WTC11 (cell line): ENCODE results near the gene HOXA5. TPM values are rescaled to one million over a fixed set of nuclear protein-coding genes. Genes with fewer than 3 reads are reported as not detected.

Experiments
- ATAC-seq: fragments of 200-7000 bp; cut with Tn5 transposase; 2 replicates; pipeline ENCODE4 v1.10.0; 2021; ENCODE audit warnings: mild to moderate bottlenecking, moderate library complexity
- CTCF ChIA-PET: fragments of 300-600 bp; sonication (Branson Sonifier 250); formaldehyde crosslinking; loops from one replicate; lab custom pipeline; 2021; ENCODE audit warnings: antibody characterized with exemption; lab: Charles Lee
- POLR2A ChIA-PET: fragments of 350-600 bp; sonication (Branson Sonifier 250); formaldehyde crosslinking; loops from one replicate; lab custom pipeline; 2021; ENCODE audit warnings: antibody characterized with exemption; lab: Charles Lee
- DNase-seq: peaks from one replicate; pipeline ENCODE4 v3.0.0; 2021; ENCODE audit warnings: low spot score
- H3K27ac Mint-ChIP-seq: 2 replicates; pipeline ENCODE4 v1.8.0; 2021; ENCODE audit warnings: mixed read lengths
- H3K27me3 Mint-ChIP-seq: 2 replicates; pipeline ENCODE4 v1.8.0; 2021; ENCODE audit warnings: low read depth, mild to moderate bottlenecking, moderate library complexity, mixed read lengths
- H3K36me3 Mint-ChIP-seq: 2 replicates; pipeline ENCODE4 v1.8.0; 2021; ENCODE audit warnings: mixed read lengths
- H3K4me1 Mint-ChIP-seq: 2 replicates; pipeline ENCODE4 v1.8.0; 2022; ENCODE audit warnings: mixed read lengths
- H3K4me3 Mint-ChIP-seq: 2 replicates; pipeline ENCODE4 v1.8.0; 2021; ENCODE audit warnings: mild to moderate bottlenecking, moderate library complexity, mixed read lengths
- H3K9me3 Mint-ChIP-seq: 2 replicates; pipeline ENCODE4 v1.8.0; 2021; ENCODE audit warnings: mixed read lengths
- E2F1 ChIP-seq: sonication (generic); formaldehyde crosslinking; IDR thresholded peaks from 2 replicates; pipeline ENCODE4 v1.8.0; 2022; ENCODE audit warnings: mild to moderate bottlenecking, missing genetic modification reagents
- E2F4 ChIP-seq: sonication (generic); formaldehyde crosslinking; IDR thresholded peaks from 2 replicates; pipeline ENCODE4 v1.8.1; 2022; ENCODE audit warnings: low read depth, mild to moderate bottlenecking, moderate library complexity, missing genetic modification reagents, borderline replicate concordance
- ETV6 ChIP-seq: sonication (generic); formaldehyde crosslinking; IDR thresholded peaks from 2 replicates; pipeline ENCODE4 v1.8.1; 2022; ENCODE audit warnings: mild to moderate bottlenecking, missing genetic modification reagents
- FOXJ3 ChIP-seq: sonication (generic); formaldehyde crosslinking; IDR thresholded peaks from 2 replicates; pipeline ENCODE4 v1.9.0; 2021; ENCODE audit warnings: missing genetic modification reagents, mild to moderate bottlenecking, borderline replicate concordance
- GTF2I ChIP-seq: fragments of 250-450 bp; sonication (Bioruptor Pico); conservative IDR thresholded peaks from 2 replicates; pipeline ENCODE4 v1.4.0; 2021; ENCODE audit warnings: mild to moderate bottlenecking
- JAZF1 ChIP-seq: fragments of 250-450 bp; sonication (Bioruptor Pico); IDR thresholded peaks from 2 replicates; pipeline ENCODE4 v1.9.0; 2021; ENCODE audit warnings: moderate library complexity, mild to moderate bottlenecking, inconsistent platforms
- MYBL2 ChIP-seq: sonication (generic); formaldehyde crosslinking; IDR thresholded peaks from 2 replicates; pipeline ENCODE4 v1.8.1; 2023; ENCODE audit warnings: mild to moderate bottlenecking, moderate library complexity, missing genetic modification reagents
- RELA ChIP-seq: sonication (generic); formaldehyde crosslinking; IDR thresholded peaks from 2 replicates; pipeline ENCODE4 v1.8.1; 2022; ENCODE audit warnings: missing genetic modification reagents, mild to moderate bottlenecking, borderline replicate concordance
- RORB ChIP-seq: fragments of 250-450 bp; sonication (Bioruptor Pico); IDR thresholded peaks from 2 replicates; pipeline ENCODE4 v1.9.0; 2021; ENCODE audit warnings: mild to moderate bottlenecking
- SP1 ChIP-seq: sonication (generic); formaldehyde crosslinking; conservative IDR thresholded peaks from 2 replicates; pipeline ENCODE4 v1.8.1; 2022; ENCODE audit warnings: missing genetic modification reagents
- STAT6 ChIP-seq: sonication (generic); formaldehyde crosslinking; conservative IDR thresholded peaks from 2 replicates; pipeline ENCODE4 v1.8.1; 2023; ENCODE audit warnings: mild to moderate bottlenecking, low read depth, missing genetic modification reagents, moderate library complexity
- TEAD4 ChIP-seq: sonication (generic); formaldehyde crosslinking; IDR thresholded peaks from 2 replicates; pipeline ENCODE4 v1.8.0; 2022; ENCODE audit warnings: mild to moderate bottlenecking, missing genetic modification reagents
- TP53 ChIP-seq: sonication (generic); formaldehyde crosslinking; IDR thresholded peaks from 2 replicates; pipeline ENCODE4 v1.8.1; 2023; ENCODE audit warnings: mild to moderate bottlenecking, missing genetic modification reagents
- ZBTB21 ChIP-seq: sonication (generic); formaldehyde crosslinking; IDR thresholded peaks from 2 replicates; pipeline ENCODE4 v1.8.1; 2023; ENCODE audit warnings: mild to moderate bottlenecking, missing genetic modification reagents, borderline replicate concordance
- ZNF138 ChIP-seq: sonication (generic); formaldehyde crosslinking; conservative IDR thresholded peaks from 2 replicates; pipeline ENCODE4 v1.8.1; 2022; ENCODE audit warnings: mild to moderate bottlenecking, moderate library complexity, missing genetic modification reagents
- ZNF232 ChIP-seq: sonication (generic); formaldehyde crosslinking; IDR thresholded peaks from 2 replicates; pipeline ENCODE4 v1.8.0; 2022; ENCODE audit warnings: mild to moderate bottlenecking, missing genetic modification reagents
- ZNF317 ChIP-seq: sonication (generic); formaldehyde crosslinking; IDR thresholded peaks from 2 replicates; pipeline ENCODE4 v1.8.1; 2023; ENCODE audit warnings: low read depth, mild to moderate bottlenecking, moderate library complexity, missing genetic modification reagents, borderline replicate concordance
- ZNF425 ChIP-seq: fragments of 250-450 bp; sonication (Bioruptor Pico); conservative IDR thresholded peaks from 2 replicates; pipeline ENCODE4 v1.9.0; 2021; ENCODE audit warnings: mild to moderate bottlenecking
- total RNA-seq: library from RNA; stranded (reverse); gene quantifications from 3 replicates; pipeline ENCODE4 v1.2.3, GENCODE V29; 2021

HOXA5 gene
- total RNA-seq, 1 experiment from 2014 or later: not detected

- peaks cover 26% of the 10 kb centered on the region for H3K4me1 Mint-ChIP-seq
- no peak for ATAC-seq
- peaks cover 95% of the 10 kb centered on the region for H3K27me3 Mint-ChIP-seq
- ChIA-PET CTCF (interaction anchor here (1.0 to 1.9 kb wide), 6 partner anchors 11 to 266 kb away, joined by 3 to 4 read pairs (median 4); partner anchors contain the start of gene HOXA1), POLR2A (interaction anchor here (0.8 kb wide), 1 partner anchor 7 kb away, joined by 3 read pairs; no protein-coding TSS in a partner anchor)
- no peak overlapping the region for H3K27ac Mint-ChIP-seq
- no peaks in the 10 kb centered on the region for H3K9me3 Mint-ChIP-seq
- DNase-seq: no peak
- TF ChIP-seq FOXJ3 (no peak), ZNF317 (CRISPR knock-in tag) (no peak), ZBTB21 (no peak), TEAD4 (CRISPR knock-in tag) (no peak), RELA (CRISPR knock-in tag) (no peak), ZNF138 (CRISPR knock-in tag) (no peak), TP53 (CRISPR knock-in tag) (no peak), E2F1 (CRISPR knock-in tag) (no peak), RORB (CRISPR knock-in tag) (no peak), E2F4 (CRISPR knock-in tag) (no peak), ZNF425 (CRISPR knock-in tag) (no peak), ETV6 (CRISPR knock-in tag) (no peak), STAT6 (CRISPR knock-in tag) (no peak), ZNF232 (CRISPR knock-in tag) (no peak), SP1 (no peak), GTF2I (CRISPR knock-in tag) (no peak), MYBL2 (CRISPR knock-in tag) (no peak), JAZF1 (CRISPR knock-in tag) (no peak)
- no peaks in the 10 kb centered on the region; the same call in 1 of the 2 replicates for H3K36me3 Mint-ChIP-seq
- H3K4me3 Mint-ChIP-seq: peak overlapping the region; percentile 54
These were observed 33.9 kb downstream of the HOXA5 start for GRCh38 chr7:27109466-27110185.
